ENCODE data around the gene SPOCK2.

Gene SPOCK2

GRCh38 chr10:72068901-72069446, 19.4 kb downstream of the SPOCK2 start:
- no peak for DNase-seq

- DNase-seq: no peak
Measured at GRCh38 chr10:72068126-72068765, 20.1 kb downstream of the SPOCK2 start.

DNA sequence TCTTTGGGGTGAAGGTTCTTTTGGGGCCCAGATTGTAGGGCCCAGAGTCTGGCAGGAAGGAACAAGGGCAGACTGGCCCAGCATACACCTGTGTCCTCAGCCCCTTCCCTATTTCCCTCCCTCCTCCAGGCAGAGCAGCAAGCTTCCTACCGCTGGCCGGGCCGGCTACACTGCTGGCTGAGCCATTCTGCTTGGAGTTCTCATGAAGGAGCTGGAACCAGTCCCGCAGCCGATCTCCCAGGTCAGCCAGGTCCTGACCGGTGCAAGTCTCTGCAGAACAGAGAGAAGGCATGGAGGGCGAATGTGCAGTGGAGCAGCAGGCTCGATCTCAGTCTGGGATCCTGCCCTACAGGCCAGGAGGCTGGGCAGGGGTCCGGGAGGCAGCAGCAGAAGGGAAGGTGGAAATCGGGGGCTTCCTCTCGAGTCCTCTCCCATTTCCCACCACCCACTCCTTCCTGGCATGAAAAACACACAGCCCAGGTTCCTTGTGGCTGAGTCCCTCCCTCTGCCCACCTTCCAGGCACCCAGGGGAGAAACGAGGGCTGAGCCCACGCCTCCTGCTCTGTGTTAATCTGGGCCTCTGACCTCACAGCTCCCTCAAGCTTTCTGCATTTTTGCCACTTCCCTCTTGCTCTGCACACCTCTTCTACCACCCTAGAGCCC, 20.8 kb downstream of the SPOCK2 start:
- DNase-seq: no peak

- DNase-seq: no peak
Measured at GRCh38 chr10:72066318-72067284, 21.8 kb downstream of the SPOCK2 start.

GRCh38 chr10:72065439-72066025, 22.8 kb downstream of the SPOCK2 start:
- no peak for DNase-seq

GRCh38 chr10:72063703-72064391, 24.5 kb downstream of the SPOCK2 start:
- no peak for DNase-seq

- DNase-seq: no peak
Measured at GRCh38 chr10:72062832-72063702, 25.3 kb downstream of the SPOCK2 start.

GRCh38 chr10:72062382-72062781, 26.0 kb downstream of the SPOCK2 start:
- DNase-seq: no peak

- no peak for DNase-seq
Measured at GRCh38 chr10:72061930-72062329, 26.4 kb downstream of the SPOCK2 start.

- DNase-seq: no peak
Measured at GRCh38 chr10:72061491-72061890, 26.9 kb downstream of the SPOCK2 start.

DNA sequence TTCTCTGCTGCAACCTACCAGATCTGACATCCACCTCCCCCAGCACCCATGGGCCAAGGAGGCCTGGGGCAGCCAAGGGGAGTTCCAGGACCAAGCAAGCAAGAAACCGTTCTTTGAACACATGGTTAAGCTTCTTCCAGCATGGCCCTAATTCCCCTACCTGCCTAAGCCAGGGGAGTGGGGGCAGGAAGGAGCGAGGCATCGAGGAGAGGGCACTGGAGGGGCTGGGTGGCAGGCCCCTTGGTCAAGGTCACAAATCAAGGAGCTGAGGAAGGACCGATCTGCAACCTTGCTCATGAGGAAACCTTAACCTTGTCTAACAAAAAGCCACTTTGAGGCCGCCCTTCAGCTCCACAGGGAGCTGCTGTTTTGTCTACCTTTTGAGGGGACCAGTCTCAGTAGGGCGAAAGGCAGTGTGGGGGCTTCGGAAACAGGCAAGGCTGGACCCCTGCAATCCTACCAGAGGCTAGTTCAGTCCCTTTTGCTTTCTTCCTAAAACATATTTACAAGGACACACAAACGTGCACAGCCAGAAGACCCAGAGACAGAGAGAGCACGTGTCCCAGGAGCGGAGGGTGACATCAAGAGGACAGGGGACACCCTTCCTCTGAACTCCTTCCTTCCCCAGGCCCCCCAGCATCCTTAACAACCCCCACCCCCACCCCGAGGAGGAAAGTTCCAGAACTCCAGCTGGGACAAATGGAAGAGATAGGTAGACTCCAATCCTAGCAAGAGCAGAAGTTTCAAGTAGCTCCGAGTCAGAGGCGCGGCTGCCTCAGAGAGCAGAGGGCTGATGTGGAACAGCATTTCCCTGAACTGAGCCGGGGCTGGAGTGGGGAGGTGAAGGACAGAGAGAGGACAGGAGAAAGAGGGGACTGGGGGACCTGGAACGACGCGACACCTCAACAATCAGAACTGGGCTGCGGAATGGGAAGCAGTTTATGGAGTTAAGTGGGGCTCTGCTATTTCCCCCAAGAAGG, 28.2 kb downstream of the SPOCK2 start:
- DNase-seq: no peak

- DNase-seq: no peak
Measured at GRCh38 chr10:72058989-72059842, 29.1 kb downstream of the SPOCK2 start.

- no peak for DNase-seq
Measured at GRCh38 chr10:72058347-72058898, 29.9 kb downstream of the SPOCK2 start.

DNA sequence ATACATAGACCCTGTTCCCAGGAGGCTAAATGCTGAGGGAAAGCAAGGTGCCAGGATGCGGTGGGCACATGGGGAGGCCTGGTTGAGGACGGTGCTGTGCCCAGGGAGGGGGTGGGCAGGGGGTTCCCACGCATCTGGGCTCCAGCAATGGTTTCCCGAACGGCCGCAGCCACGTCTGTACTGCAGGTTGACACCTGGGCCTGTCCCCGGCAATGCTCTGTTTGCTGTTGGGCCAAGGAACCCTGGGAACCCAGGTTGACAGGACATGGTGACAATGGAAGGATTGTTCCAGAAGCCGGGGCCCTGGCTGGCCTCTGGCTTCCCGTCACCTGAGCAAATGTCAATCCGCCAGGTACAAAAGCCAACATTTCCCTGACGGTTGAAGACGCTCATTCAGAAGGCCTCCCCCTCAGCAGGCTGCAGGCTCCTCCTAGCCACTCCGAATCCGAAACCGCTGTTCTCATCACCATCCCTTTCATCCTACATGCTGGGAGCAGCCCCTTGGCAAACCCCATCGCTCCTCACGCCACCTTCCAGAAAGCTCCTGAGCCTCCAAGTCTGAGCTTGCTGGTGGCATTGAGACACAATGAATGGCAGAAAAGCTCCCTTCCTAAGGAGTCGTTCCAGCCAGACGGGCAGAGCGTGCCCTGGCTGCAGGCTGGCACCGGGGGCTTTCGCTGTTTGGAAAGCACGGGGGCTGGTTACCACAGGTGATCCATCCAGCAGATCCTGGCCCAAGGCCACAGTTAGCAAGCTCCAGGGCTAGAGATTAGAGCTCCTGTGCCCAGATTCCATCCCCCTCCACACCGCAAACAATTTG, 31.2 kb downstream of the SPOCK2 start:
- no peak for DNase-seq

DNA sequence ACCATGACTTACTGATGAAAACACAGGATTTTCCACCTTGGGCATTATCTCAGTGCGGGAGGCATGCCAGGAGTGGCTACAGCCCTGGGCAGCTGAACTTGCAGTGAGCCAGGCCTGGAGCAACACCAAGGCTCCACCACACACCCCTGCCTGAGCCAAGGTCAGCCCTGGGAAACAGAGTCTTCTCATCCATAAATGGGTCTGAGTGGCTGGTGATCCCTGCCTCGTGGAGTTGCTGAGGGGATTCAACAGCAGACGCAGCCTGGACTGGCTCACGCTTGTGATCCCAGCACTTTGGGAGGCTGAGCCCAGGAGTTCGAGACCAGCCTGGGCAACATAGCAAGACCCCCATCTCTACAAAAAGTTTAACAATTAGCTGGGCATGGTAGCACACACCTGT, 32.2 kb downstream of the SPOCK2 start:
- no peak for DNase-seq

GRCh38 chr10:72053690-72054089, 34.7 kb downstream of the SPOCK2 start:
- no peak for DNase-seq

- DNase-seq: no peak
Measured at GRCh38 chr10:72050873-72051272, 37.5 kb downstream of the SPOCK2 start.

Data from CD4-positive, alpha-beta T cell treated with Interleukin-10 for 1 hour (primary cell).